Measurements from ENCODE around the gene TUBGCP3.

GRCh38 chr13:112532837-112533745 lies 54.9 kb downstream of the TUBGCP3 start:
- TF ChIP-seq CTCF (IDR thresholded peaks at IDR 0.05): no peak
- TF ChIP-seq POLR2A (IDR thresholded peaks at IDR 0.05): no peak
